ENCODE data around the gene HAAO.

DNA sequence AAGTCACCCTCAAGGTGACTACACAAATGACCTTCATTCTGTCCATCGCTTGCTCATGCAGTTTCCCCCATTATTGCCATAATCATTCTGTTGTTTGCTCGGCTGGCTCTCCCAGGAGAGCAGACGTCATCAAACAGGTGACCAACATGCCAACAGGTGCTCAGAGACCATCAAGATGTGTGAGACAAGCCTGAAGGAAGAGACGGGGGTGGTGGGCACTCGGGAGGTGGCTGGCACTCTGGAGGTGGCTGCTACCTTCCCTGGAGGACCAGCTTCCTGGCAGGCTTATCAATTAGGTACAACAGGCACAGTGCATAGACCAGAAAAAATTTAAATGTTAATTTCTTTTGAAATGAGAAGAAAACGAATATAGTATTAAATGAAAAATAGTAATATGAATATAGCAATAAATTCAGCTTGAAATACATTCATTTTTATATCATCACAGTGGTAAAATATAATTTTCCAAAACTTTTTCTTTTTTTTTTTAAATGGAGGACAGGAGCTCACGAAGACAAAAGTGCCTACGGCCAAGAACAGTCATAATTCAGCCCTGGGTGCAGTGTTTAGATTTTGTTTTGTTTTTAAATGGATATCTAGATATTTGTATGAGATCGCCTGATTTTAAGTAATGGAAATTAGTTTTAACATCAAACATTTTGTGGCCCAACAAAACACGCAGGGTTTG, 16.9 kb upstream of the HAAO start:
- TF ChIP-seq, protein P1, sequence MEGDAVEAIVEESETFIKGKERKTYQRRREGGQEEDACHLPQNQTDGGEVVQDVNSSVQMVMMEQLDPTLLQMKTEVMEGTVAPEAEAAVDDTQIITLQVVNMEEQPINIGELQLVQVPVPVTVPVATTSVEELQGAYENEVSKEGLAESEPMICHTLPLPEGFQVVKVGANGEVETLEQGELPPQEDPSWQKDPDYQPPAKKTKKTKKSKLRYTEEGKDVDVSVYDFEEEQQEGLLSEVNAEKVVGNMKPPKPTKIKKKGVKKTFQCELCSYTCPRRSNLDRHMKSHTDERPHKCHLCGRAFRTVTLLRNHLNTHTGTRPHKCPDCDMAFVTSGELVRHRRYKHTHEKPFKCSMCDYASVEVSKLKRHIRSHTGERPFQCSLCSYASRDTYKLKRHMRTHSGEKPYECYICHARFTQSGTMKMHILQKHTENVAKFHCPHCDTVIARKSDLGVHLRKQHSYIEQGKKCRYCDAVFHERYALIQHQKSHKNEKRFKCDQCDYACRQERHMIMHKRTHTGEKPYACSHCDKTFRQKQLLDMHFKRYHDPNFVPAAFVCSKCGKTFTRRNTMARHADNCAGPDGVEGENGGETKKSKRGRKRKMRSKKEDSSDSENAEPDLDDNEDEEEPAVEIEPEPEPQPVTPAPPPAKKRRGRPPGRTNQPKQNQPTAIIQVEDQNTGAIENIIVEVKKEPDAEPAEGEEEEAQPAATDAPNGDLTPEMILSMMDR (IDR thresholded peaks at IDR 0.05): no peak
- no peak for TF ChIP-seq EZH2 (IDR thresholded peaks at IDR 0.05; ENCODE audit: borderline replicate concordance, insufficient read depth, low read depth, low read length, poor library complexity, severe bottlenecking)

Data from B cell (primary cell).